Stomach smooth muscle (tissue), 2 donors: ENCODE results near the gene RTF2.
A peak's percentile ranks its signal among the peaks of the same experiment; 100 is the strongest.

Experiments used
- H3K27ac ChIP-seq: one replicate; pipeline ENCODE4 v1.7.0; 2013; ENCODE audit warnings: mild to moderate bottlenecking, low read length, inconsistent platforms
- H3K27me3 ChIP-seq, 2 donors: one replicate each; pipeline ENCODE4 v1.7.0; 2013; ENCODE audit warnings: low read length in 2 of 2; ENCODE audit not compliant: insufficient read depth in 2 of 2, control insufficient read depth in 1 of 2
- H3K36me3 ChIP-seq, 2 donors: one replicate each; pipeline ENCODE4 v1.7.0; 2013; ENCODE audit warnings: low read length in 2 of 2; ENCODE audit not compliant: control insufficient read depth in 2 of 2, insufficient read depth in 2 of 2
- H3K4me1 ChIP-seq: one replicate; pipeline ENCODE4 v1.7.0; 2013; ENCODE audit warnings: low read length; ENCODE audit not compliant: control insufficient read depth, insufficient read depth
- H3K4me3 ChIP-seq, 2 donors: one replicate each; pipeline ENCODE4 v1.7.0; 2013; ENCODE audit warnings: low read length in 2 of 2
- H3K9ac ChIP-seq, 2 donors: one replicate each; pipeline ENCODE4 v1.7.0; 2013; ENCODE audit warnings: low read length in 2 of 2, mild to moderate bottlenecking in 1 of 2
- H3K9me3 ChIP-seq, 2 donors: one replicate each; pipeline ENCODE4 v1.7.0; 2013; ENCODE audit warnings: low read length in 2 of 2; ENCODE audit not compliant: control insufficient read depth in 2 of 2
- donor health status: healthy.
- donor health status: Pancreatic carcinoma.

The RTF2 gene

DNA sequence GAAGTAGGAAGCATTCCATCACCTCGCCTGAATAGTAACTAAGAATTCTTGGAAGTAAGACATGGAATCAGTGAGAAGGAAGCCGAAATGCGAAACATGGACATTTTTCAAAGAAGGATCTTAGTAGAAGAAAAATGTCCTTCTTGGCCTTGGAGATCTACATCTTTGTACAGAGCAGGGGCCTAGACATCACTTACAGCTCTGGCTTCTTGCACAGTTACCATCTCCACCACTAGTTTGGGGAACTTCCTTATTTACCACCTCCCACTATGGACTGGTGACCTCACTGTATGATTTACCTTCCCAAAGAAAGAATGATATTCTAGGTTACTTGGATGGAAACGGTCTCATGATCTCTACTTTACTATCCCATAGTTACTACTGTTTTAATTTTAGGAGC, 40.6 kb upstream of the RTF2 start:
- Histone ChIP-seq H3K4me3 (no peak overlapping the region), H3K4me1 (peaks cover 2% of the 10 kb centered on the region), H3K27me3 (peaks cover 0 to 3% of the 10 kb centered on the region in 2 donors), H3K36me3 (no peaks in the 10 kb centered on the region), H3K9ac (no peak overlapping the region), H3K27ac (no peak overlapping the region), H3K9me3 (no peaks in the 10 kb centered on the region)

DNA sequence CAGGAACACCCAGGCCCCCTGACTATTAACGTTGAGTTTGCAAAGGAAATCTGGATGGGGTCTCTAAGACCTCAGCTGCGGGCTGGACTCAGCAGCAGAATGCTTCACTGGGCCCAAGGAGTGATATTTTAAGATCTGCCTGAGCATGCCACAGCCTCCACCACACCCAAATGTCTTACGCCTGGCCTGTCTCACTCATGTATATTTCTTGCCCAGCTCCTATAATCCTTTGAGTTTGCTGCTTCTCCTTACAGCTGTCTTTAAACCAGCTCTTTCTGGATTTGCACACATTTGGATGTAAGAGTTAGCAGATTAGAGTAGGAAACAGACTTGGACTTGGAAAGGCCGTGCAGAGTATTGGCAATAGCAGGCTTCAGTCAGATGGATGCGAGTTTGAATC, 40.0 kb upstream of the RTF2 start:
- H3K4me3 ChIP-seq: no peak overlapping the region
- H3K27ac ChIP-seq: no peak overlapping the region
- H3K4me1 ChIP-seq: peaks cover 2% of the 10 kb centered on the region

DNA sequence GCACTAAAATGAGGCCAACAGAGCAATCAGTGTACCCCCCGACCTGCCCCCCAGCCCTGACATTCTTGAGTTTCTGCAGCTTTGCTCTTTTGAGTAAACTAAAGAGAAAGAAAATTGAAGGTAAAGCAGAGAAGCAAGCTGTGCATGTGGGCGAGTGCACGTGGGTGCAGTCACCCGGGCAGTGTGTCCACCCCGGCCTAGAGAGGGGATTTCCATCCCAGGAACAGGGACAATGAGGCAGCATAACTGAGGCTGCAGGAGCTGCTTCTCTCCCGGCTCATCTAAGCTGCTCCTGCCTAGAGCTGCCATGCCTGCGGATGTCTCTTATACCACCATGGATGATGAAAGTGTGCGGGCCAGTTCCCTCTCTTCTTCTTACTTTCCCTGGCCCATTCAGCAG, 39.5 kb upstream of the RTF2 start:
- Histone ChIP-seq H3K4me1 (peaks cover 7% of the 10 kb centered on the region), H3K9ac (no peak overlapping the region), H3K9me3 (no peaks in the 10 kb centered on the region), H3K27ac (no peak overlapping the region), H3K36me3 (no peaks in the 10 kb centered on the region), H3K4me3 (no peak overlapping the region), H3K27me3 (peaks cover 0 to 3% of the 10 kb centered on the region in 2 donors)

More for the DNA sequence above, 40.0 kb upstream of the RTF2 start:
- H3K36me3 ChIP-seq: no peaks in the 10 kb centered on the region
- H3K27me3 ChIP-seq: peaks cover 0 to 3% of the 10 kb centered on the region in 2 donors
- no peak overlapping the region for H3K9ac ChIP-seq
- no peaks in the 10 kb centered on the region for H3K9me3 ChIP-seq

DNA sequence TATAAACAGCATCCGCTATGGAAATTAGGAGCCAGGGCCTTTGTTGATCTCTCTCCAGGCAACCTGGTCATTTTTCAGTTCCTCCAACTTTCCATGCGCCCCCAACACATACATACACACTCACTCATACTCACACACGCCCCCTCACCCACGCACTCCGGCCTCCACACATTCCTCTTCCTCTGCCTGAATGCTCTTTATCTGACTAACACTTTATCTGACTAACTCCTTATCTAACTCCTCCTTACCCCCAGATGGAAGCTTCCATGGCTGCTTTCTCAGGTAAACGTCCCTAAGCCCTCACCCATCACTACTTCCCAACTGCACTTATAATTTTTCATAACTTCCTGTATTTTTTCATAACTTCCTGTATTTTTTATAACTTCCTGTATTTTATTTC, 38.9 kb upstream of the RTF2 start:
- H3K9me3 ChIP-seq: no peaks in the 10 kb centered on the region
- peaks cover 10% of the 10 kb centered on the region for H3K4me1 ChIP-seq
- H3K27me3 ChIP-seq: peaks cover 0 to 3% of the 10 kb centered on the region in 2 donors
- H3K9ac ChIP-seq: no peak overlapping the region
- no peaks in the 10 kb centered on the region for H3K36me3 ChIP-seq
- H3K4me3 ChIP-seq: no peak overlapping the region
- no peak overlapping the region for H3K27ac ChIP-seq

DNA sequence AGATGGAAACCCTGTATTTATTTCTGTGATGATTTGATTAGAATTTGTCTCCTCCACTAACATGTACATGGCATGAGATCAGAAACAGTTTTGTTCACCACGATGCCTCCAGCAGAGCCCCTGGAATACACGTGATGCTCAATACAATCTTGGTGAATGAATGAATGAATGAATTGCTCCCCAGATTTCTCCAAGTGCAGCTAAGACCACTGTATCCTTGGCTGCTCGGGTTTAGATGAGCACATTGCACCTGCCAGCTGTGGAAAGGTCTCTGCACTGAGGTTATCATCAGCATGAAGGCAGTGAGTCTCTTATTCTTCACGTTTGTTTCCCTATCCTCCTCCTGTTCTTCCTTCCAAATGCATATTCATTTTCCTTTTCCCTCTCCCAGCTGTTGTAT, 38.5 kb upstream of the RTF2 start:
- peaks cover 0 to 3% of the 10 kb centered on the region in 2 donors for H3K27me3 ChIP-seq
- no peaks in the 10 kb centered on the region for H3K36me3 ChIP-seq
- H3K4me1 ChIP-seq: peaks cover 10% of the 10 kb centered on the region
- no peak overlapping the region for H3K4me3 ChIP-seq
- no peak overlapping the region for H3K27ac ChIP-seq
- H3K9ac ChIP-seq: no peak overlapping the region
- no peaks in the 10 kb centered on the region for H3K9me3 ChIP-seq

DNA sequence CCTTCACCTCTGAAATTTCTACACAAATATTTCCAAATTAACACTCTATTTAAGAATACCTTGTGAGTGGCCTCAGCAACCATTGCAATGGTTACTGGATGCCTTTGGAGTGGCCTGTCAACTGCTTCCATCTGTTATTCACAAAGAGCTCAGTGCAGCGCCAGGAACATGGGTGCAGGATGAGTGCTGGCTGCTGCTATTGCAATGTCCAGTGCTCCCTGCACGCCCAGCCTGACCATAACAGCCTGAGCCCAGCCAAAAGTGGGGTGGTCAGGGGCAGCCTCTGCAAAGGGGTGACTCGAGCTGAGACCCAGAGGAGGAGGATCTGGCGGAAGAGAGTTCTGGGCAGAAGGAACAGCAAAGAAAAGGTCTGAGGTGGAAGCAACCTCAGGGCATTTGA, 38.0 kb upstream of the RTF2 start:
- H3K36me3 ChIP-seq: no peaks in the 10 kb centered on the region
- H3K4me3 ChIP-seq: no peak overlapping the region
- no peaks in the 10 kb centered on the region for H3K9me3 ChIP-seq
- no peak overlapping the region for H3K9ac ChIP-seq
- H3K4me1 ChIP-seq: peaks cover 10% of the 10 kb centered on the region
- peaks cover 0 to 3% of the 10 kb centered on the region in 2 donors for H3K27me3 ChIP-seq
- H3K27ac ChIP-seq: no peak overlapping the region

DNA sequence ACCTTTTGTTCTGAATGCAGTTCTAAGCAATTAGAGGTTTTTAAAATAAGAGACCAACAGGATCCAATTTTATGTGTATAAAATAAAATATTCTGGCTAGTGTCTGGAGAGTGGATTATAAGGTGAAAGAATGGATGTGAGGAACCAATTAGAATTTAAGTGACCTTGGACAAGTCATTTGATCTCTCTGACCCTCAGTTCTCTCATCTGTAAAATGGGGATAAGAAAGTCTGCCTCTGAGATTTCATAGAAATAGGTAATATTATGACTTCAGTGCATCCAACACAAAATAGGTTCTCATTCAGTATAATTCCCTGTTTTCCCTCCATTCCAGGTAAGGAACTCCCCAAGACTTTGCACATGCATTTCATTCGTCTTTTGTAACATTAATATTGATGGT, 37.5 kb upstream of the RTF2 start:
- peaks cover 10% of the 10 kb centered on the region for H3K4me1 ChIP-seq
- no peak overlapping the region for H3K9ac ChIP-seq
- H3K4me3 ChIP-seq: no peak overlapping the region
- no peak overlapping the region for H3K27ac ChIP-seq
- peaks cover 0 to 3% of the 10 kb centered on the region in 2 donors for H3K27me3 ChIP-seq
- no peaks in the 10 kb centered on the region for H3K9me3 ChIP-seq
- H3K36me3 ChIP-seq: no peaks in the 10 kb centered on the region

DNA sequence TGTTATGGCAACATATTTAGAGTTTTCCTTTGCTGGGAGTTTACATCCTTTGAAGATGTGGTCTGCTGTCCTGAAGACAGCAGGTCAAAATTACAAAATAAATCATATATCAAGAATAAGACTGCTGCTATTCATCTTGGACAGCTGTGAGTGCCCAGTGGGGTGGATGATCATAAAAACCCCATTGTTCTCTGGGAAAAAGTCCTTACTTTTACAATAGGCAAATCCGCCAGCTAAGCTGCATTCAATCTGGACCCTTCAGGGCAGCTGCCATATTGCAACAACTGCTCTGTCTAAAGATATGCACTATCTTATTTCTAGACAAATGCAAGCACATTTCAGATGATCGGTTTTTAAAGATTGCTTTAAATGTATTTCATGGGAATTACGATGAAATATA, 37.0 kb upstream of the RTF2 start:
- Histone ChIP-seq H3K27me3 (peaks cover 0 to 3% of the 10 kb centered on the region in 2 donors), H3K36me3 (no peaks in the 10 kb centered on the region), H3K4me1 (peaks cover 10% of the 10 kb centered on the region), H3K9ac (no peak overlapping the region), H3K27ac (no peak overlapping the region), H3K4me3 (no peak overlapping the region), H3K9me3 (no peaks in the 10 kb centered on the region)

DNA sequence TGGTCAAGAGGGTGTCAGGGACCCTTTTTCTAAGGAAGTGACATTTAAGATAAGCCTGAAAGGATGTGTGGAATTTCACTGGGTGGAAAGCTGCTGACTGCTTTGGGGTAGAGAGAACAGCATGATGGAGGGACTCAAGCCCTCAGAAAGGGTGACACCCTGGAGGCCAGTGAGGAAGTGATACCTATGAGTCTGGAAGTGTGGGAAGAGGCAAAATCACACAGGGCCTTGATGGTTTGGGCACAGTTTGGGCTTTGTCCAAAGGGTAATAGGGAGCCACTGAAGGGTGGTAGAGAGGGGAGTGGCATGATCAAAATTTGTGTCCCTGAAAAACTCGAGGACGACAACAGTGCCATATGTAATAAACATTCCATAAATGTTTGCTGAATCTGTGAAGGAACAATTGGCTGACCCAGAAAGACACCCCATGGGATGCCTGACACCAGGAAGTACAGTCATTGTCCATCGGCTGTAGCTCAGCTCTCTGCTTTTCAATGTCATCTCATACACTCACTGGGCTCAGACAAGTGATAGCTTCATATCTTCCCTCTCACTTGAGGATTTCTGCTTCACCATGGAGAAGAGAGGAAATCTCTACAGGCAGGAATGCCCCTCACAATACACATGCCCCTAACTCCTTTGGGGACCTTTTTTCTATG, 35.1 kb upstream of the RTF2 start:
- Histone ChIP-seq H3K4me3 (no peak overlapping the region), H3K9ac (no peak overlapping the region), H3K36me3 (no peaks in the 10 kb centered on the region), H3K27ac (no peak overlapping the region), H3K4me1 (peaks cover 10% of the 10 kb centered on the region), H3K9me3 (no peaks in the 10 kb centered on the region), H3K27me3 (peaks cover 0 to 3% of the 10 kb centered on the region in 2 donors)

DNA sequence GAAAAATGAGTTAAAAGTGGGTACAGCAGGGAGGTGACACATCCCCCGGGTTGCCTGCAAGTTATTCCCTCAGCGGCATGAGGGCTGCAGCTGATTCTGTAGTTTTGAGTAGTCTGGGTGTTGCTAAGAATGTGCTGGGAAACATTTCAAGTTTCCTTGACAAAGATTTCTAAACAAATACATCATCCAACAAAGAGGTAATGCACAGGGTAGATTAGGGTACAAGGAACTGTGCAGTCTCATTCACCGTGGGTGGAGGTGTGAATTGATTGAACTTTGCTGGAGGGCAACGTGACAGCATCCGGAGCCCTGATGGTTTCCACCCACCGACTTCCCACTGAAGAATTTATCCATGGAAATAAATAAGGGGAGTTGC, 34.6 kb upstream of the RTF2 start:
- Histone ChIP-seq H3K27ac (no peak overlapping the region), H3K4me1 (peaks cover 8% of the 10 kb centered on the region), H3K4me3 (no peak overlapping the region), H3K9ac (peak overlapping the region in 1 of 2 donors; percentile 29), H3K9me3 (no peaks in the 10 kb centered on the region), H3K27me3 (peaks cover 0 to 3% of the 10 kb centered on the region in 2 donors), H3K36me3 (no peaks in the 10 kb centered on the region)

DNA sequence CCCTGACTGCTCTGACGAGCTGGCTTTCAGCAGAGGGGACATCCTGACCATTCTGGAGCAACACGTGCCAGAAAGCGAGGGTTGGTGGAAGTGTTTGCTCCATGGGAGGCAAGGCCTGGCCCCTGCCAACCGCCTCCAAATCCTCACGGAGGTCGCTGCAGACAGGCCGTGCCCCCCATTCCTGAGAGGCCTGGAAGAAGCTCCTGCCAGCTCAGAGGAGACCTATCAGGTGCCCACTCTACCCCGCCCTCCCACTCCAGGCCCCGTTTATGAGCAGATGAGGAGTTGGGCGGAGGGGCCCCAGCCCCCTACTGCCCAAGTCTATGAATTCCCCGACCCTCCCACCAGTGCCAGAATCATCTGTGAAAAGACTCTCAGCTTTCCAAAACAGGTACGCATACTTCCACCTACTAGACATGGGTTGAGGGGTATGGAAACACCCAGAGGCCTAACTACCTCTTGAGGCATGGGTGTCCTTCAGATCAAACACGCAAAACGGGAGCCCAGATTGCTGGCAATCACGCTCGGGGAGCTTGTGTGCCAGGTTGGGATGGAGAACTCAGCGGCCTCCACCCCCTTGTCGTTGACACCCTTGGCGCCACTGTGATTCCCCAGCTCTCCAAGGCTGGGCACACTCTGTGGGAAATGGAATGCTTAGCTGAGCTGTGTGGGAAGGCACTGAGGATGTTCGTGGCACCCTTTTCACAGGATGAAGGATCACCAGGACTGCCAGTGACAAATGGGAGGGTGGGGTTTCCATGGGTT, 31.0 kb upstream of the RTF2 start:
- no peak overlapping the region for H3K27ac ChIP-seq
- H3K36me3 ChIP-seq: no peaks in the 10 kb centered on the region
- peaks cover 12% of the 10 kb centered on the region for H3K4me1 ChIP-seq
- no peaks in the 10 kb centered on the region for H3K27me3 ChIP-seq
- H3K4me3 ChIP-seq: no peak overlapping the region
- no peak overlapping the region for H3K9ac ChIP-seq
- H3K9me3 ChIP-seq: no peaks in the 10 kb centered on the region
